HFFc6 (cell line): ENCODE measurements around the gene PAQR5. TPM values are rescaled to one million over a fixed set of nuclear protein-coding genes. Genes with fewer than 3 reads are reported as not detected.

Experiments used
- DNase-seq: peaks from one replicate; pipeline ENCODE4 v3.0.0-alpha.2; 2018
- H3K27ac Mint-ChIP-seq: 2 replicates; pipeline ENCODE4 v1.8.0; 2020; ENCODE audit warnings: mild to moderate bottlenecking, mixed read lengths
- H3K27me3 Mint-ChIP-seq: 2 replicates; pipeline ENCODE4 v1.8.0; 2021; ENCODE audit warnings: mild to moderate bottlenecking, moderate library complexity, mixed read lengths; ENCODE audit not compliant: insufficient read depth
- H3K36me3 Mint-ChIP-seq: 2 replicates; pipeline ENCODE4 v1.8.0; 2021; ENCODE audit warnings: low read depth, mixed read lengths
- H3K4me1 Mint-ChIP-seq: 2 replicates; pipeline ENCODE4 v1.8.0; 2020; ENCODE audit warnings: low read depth, mixed read lengths
- H3K4me3 Mint-ChIP-seq: 2 replicates; pipeline ENCODE4 v1.8.0; 2020; ENCODE audit warnings: mild to moderate bottlenecking, moderate library complexity, mixed read lengths
- H3K9me3 Mint-ChIP-seq: 2 replicates; pipeline ENCODE4 v1.8.0; 2020; ENCODE audit warnings: mild to moderate bottlenecking, mixed read lengths
- CTCF ChIP-seq: fragments of 200-600 bp; sonication (generic); IDR thresholded peaks from 2 replicates; pipeline ENCODE4 v1.5.0; 2021; ENCODE audit warnings: antibody characterized with exemption, mild to moderate bottlenecking
- total RNA-seq, 6 experiments: library from RNA; stranded (reverse); fragmentation: NEBNext Ultra II Directional; extraction: Animal tissue kit (Norgen Biotek cat#: 25700); gene quantifications; 2 replicates in 1 of 6; 3 replicates in 5 of 6; pipeline ENCODE4 v1.2.3, GENCODE V29; 2021

PAQR5 gene
- total RNA-seq, 6 experiments from 2014 or later = 1.3 to 2.2 (median 1.6) TPM

DNA sequence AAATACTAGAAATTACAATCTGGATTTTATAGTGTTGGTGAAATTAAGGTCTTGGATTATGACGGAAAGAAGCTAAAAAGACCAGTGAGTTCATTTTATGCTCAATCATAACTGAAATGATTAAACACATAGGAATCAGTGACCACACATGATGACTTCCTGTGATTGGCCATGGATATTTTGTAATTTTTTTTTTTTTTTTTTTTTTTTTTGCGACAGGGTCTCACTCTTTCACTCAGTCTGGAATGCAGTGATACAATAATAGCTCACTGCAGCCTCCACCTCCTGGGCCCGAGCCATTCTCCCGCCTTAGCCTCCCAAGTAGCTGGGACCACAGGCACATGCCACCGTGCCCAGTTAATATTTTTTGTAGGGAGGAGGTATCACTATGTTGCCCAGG, 47.4 kb downstream of the PAQR5 start:
- H3K4me3 Mint-ChIP-seq = 0 out of 2 replicates have a peak overlapping the region, but pooled peaks have one; percentile 16
- no peaks in the 10 kb centered on the region for H3K9me3 Mint-ChIP-seq
- no peaks in the 10 kb centered on the region for H3K36me3 Mint-ChIP-seq
- DNase-seq = peak; percentile 16
- peak overlapping the region; percentile 66; the same call in 1 of the 2 replicates for H3K27ac Mint-ChIP-seq
- TF ChIP-seq CTCF = no peak
- H3K27me3 Mint-ChIP-seq = peaks cover 1% of the 10 kb centered on the region; the same call in 1 of the 2 replicates
- peaks cover 20% of the 10 kb centered on the region for H3K4me1 Mint-ChIP-seq

DNA sequence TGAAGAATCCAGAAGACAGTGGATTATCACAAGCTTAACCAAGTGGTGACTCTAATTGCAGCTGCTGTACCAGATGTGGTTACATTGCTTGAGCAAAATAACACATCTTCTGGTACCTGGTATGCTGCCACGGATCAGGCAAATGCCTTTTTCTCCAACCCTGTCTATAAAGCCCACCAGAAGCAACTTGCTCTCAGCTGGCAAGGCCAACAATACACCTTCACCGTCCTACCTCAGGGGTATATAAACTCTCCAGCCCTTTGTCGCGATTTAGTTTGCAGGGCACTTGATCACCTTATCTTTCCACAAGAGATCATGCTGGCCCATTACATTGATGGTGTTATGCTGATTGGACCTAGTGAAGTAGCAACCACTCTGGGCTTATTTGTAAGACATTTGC, 52.6 kb downstream of the PAQR5 start:
- no peak for TF ChIP-seq CTCF
- H3K27me3 Mint-ChIP-seq = peaks cover 8% of the 10 kb centered on the region
- no peaks in the 10 kb centered on the region; the same call in 1 of the 2 replicates for H3K4me1 Mint-ChIP-seq
- no peaks in the 10 kb centered on the region; the same call in 1 of the 2 replicates for H3K36me3 Mint-ChIP-seq
- H3K27ac Mint-ChIP-seq = no peak overlapping the region
- no peak overlapping the region for H3K4me3 Mint-ChIP-seq
- DNase-seq = no peak
- H3K9me3 Mint-ChIP-seq = no peaks in the 10 kb centered on the region

DNA sequence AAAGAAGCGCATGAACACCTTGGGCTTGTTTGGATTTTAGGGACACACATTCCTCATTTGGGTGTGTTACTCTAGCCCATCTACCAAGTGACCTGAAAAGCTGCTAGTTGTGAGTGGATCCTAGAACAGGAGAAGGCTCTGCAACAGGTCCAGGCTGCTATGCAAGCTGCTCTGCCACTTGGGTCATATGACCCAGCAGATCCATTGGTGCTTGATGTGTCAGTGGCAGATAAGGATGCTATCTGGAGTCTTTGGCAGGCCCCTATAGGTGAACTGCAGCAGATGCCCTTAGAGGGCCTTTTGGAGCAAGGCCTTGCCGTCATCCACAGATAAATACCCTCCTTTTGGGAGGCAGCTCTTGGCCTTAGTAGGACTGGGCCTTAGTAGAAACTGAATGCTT, 53.2 kb downstream of the PAQR5 start:
- Mint-ChIP-seq H3K27me3 (peaks cover 8% of the 10 kb centered on the region), H3K36me3 (no peaks in the 10 kb centered on the region; the same call in 1 of the 2 replicates)
- DNase-seq = no peak

DNA sequence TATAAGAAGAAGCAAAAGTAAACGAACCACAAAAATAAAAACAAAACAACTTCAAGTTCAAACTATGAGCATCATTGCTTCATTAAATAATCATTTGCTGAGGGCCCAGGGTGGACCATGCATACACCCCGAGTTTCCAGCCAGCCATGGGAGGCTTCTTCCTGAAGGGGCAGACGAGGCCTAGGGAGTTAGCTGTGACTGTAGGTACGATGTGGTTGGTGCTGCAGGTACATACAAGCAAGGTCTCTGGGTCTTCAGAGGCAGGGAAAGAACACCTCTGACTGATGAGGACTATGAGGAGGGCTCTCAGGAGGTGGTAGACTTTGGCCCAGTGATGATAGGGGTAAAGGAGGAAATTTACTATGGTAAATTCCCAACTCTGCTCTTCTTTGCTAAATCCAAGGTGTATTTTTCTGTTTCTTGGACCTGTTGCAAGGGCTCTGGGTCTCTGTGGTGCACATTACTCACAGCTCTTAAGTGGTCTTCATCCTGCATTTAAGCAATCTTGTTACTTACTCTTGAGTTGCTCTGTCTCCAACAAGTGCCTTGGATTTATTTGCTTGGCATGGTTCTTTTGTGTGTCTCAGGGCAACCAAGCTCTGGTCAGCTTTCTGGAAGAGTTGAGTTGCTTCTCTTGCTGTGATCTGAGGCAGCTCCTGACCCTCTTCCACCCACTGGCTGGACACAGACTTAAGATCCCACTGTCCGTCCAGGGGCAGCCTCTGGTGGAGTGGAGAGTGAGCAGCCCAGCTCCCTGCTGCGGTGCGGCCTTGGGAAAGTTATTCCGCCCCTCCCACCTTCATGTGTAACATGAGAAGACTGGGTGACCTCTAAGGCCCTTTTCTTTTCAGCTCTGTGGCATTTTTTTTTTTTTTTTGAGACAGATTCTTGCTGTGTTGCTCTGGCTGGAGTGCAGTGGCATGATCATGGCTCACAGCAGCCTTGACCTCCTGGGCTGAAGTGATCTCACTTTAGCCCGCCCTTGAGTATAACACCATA, 59.4 kb downstream of the PAQR5 start:
- Mint-ChIP-seq H3K27me3 (peaks cover 10% of the 10 kb centered on the region), H3K36me3 (no peaks in the 10 kb centered on the region), H3K27ac (no peak overlapping the region), H3K4me3 (no peak overlapping the region), H3K9me3 (no peaks in the 10 kb centered on the region), H3K4me1 (peaks cover 9% of the 10 kb centered on the region; the same call in 1 of the 2 replicates)
- no peak for TF ChIP-seq CTCF
- no peak for DNase-seq

More for the DNA sequence above, 53.2 kb downstream of the PAQR5 start:
- Mint-ChIP-seq H3K4me1 (no peaks in the 10 kb centered on the region; the same call in 1 of the 2 replicates), H3K9me3 (no peaks in the 10 kb centered on the region), H3K27ac (no peak overlapping the region), H3K4me3 (no peak overlapping the region)
- no peak for TF ChIP-seq CTCF

GRCh38 chr15:69358850-69359249, 60.1 kb downstream of the PAQR5 start:
- Mint-ChIP-seq H3K36me3 (no peaks in the 10 kb centered on the region), H3K27me3 (peaks cover 10% of the 10 kb centered on the region), H3K9me3 (no peaks in the 10 kb centered on the region), H3K4me3 (no peak overlapping the region), H3K27ac (no peak overlapping the region), H3K4me1 (peaks cover 9% of the 10 kb centered on the region; the same call in 1 of the 2 replicates)
- DNase-seq = no peak
- no peak for TF ChIP-seq CTCF
